Liver (tissue), 9 donors: ENCODE results near the gene RBBP7. TPM values are rescaled to one million over a fixed set of nuclear protein-coding genes. Genes with fewer than 3 reads are reported as not detected.

Experiments
- DNase-seq: peaks from one replicate; pipeline ENCODE4 v3.0.0-alpha.2; 2017; ENCODE audit warnings: low spot score
- H3K27ac ChIP-seq, 2 donors: one replicate each; pipeline ENCODE4 v1.7.0; 2013; ENCODE audit warnings: inconsistent platforms in 2 of 2, low read length in 2 of 2, control low read depth in 1 of 2, low read depth in 1 of 2, mild to moderate bottlenecking in 1 of 2
- H3K27me3 ChIP-seq, 4 donors: one replicate each; pipeline versions ENCODE4 v1.6.1 to v1.7.0; 2013; ENCODE audit warnings: low read length in 3 of 4, inconsistent platforms in 1 of 4, mild to moderate bottlenecking in 1 of 4, moderate library complexity in 1 of 4; ENCODE audit not compliant: control insufficient read depth in 4 of 4, insufficient read depth in 4 of 4
- H3K36me3 ChIP-seq, 4 donors: one replicate each; pipeline versions ENCODE4 v1.6.1 to v1.7.0; 2013; ENCODE audit warnings: low read length in 3 of 4, mild to moderate bottlenecking in 3 of 4, low read depth in 1 of 4, moderate library complexity in 1 of 4; ENCODE audit not compliant: control insufficient read depth in 4 of 4, insufficient read depth in 3 of 4
- H3K4me1 ChIP-seq, 4 donors: one replicate each; pipeline versions ENCODE4 v1.6.1 to v1.7.0; 2013; ENCODE audit warnings: low read length in 3 of 4, mild to moderate bottlenecking in 3 of 4, moderate library complexity in 1 of 4; ENCODE audit not compliant: control insufficient read depth in 4 of 4, insufficient read depth in 4 of 4
- H3K4me3 ChIP-seq, 3 donors: one replicate each; pipeline versions ENCODE4 v1.6.1 to v1.7.0; 2013; ENCODE audit warnings: low read length in 3 of 3, control low read depth in 1 of 3, low read depth in 1 of 3, mild to moderate bottlenecking in 1 of 3
- H3K9ac ChIP-seq, 2 donors: one replicate each; pipeline ENCODE4 v1.7.0; 2013; ENCODE audit warnings: low read length in 2 of 2, mild to moderate bottlenecking in 2 of 2, moderate library complexity in 2 of 2, control low read depth in 1 of 2, low read depth in 1 of 2
- H3K9me3 ChIP-seq, 4 donors: one replicate each; pipeline versions ENCODE4 v1.6.1 to v1.7.0; 2013; ENCODE audit warnings: low read length in 3 of 4; ENCODE audit not compliant: control insufficient read depth in 4 of 4
- EGR1 ChIP-seq, 2 donors: IDR thresholded peaks; 2 replicates each; pipeline ENCODE4 v1.6.1; 2016 to 2018; ENCODE audit warnings: antibody characterized with exemption in 2 of 2, low read depth in 2 of 2
- FOXA1 ChIP-seq: IDR thresholded peaks from 2 replicates; pipeline ENCODE4 v1.6.1; 2016; ENCODE audit warnings: antibody characterized with exemption
- HNF4A ChIP-seq, 2 donors: conservative IDR thresholded peaks; 2 replicates each; pipeline ENCODE4 v1.6.1; 2016; ENCODE audit warnings: antibody characterized with exemption in 2 of 2, mild to moderate bottlenecking in 2 of 2
- RAD21 ChIP-seq, 2 donors: IDR thresholded peaks; 2 replicates each; pipeline ENCODE4 v1.6.1; 2016; ENCODE audit warnings: antibody characterized with exemption in 2 of 2, mild to moderate bottlenecking in 2 of 2
- RXRA ChIP-seq, 2 donors: IDR thresholded peaks; 2 replicates each; pipeline ENCODE4 v1.6.1; 2017 to 2018; ENCODE audit warnings: antibody characterized with exemption in 2 of 2, mild to moderate bottlenecking in 1 of 2
- SP1 ChIP-seq: IDR thresholded peaks from 2 replicates; pipeline ENCODE4 v1.6.1; 2018; ENCODE audit warnings: antibody characterized with exemption, mild to moderate bottlenecking
- YY1 ChIP-seq: IDR thresholded peaks from 2 replicates; pipeline ENCODE4 v1.6.1; 2016; ENCODE audit warnings: antibody characterized with exemption, mild to moderate bottlenecking
- WGBS: extraction: QIAGEN DNeasy Blood & Tissue Kit; methylation state at CpG from one replicate; pipeline ENCODE4 v1.1.7; 2013; 5-methylcytosine and 5-hydroxymethylcytosine counted together
- polyA plus RNA-seq, 2 donors: library from polyadenylated mRNA; stranded (reverse) in 1 of 2; unstranded in 1 of 2; fragments of 200-250 nt in 1 of 2; fragments of >200 nt in 1 of 2; fragmentation: Nextera tagmentation in 1 of 2; extraction: Ambion mirVana in 1 of 2; gene quantifications; one replicate each; pipeline versions ENCODE4 v1.2.1 to v1.2.3, GENCODE V29; 2013 to 2015
- total RNA-seq, 2 donors: library from RNA; depleted of rRNA; stranded (reverse); fragments of >200 nt; gene quantifications; one replicate each; pipeline ENCODE4 v1.2.3, GENCODE V29; 2014
- TF ChIP-seq, protein P1 (sequence below): IDR thresholded peaks from 2 replicates; pipeline ENCODE4 v1.6.1; 2016; ENCODE audit warnings: antibody characterized with exemption, mild to moderate bottlenecking
- TF ChIP-seq, protein P2 (sequence below): IDR thresholded peaks from 2 replicates; pipeline ENCODE4 v1.6.1; 2016; ENCODE audit warnings: antibody characterized with exemption
- TF ChIP-seq, protein P3 (sequence below): IDR thresholded peaks from 2 replicates; pipeline ENCODE4 v1.6.1; 2016; ENCODE audit warnings: antibody characterized with exemption
- TF ChIP-seq, protein P4 (sequence below): fragments of 150-350 bp; IDR thresholded peaks from 2 replicates; pipeline ENCODE4 v1.5.1; 2017; ENCODE audit warnings: improper control_type of control experiment, low read depth, low read length; ENCODE audit not compliant: missing input control
- donor health status: healthy.
- donor health status: healthy.
- donor health status: healthy.
- donor health status: healthy.
- donor health status: healthy.

RBBP7 gene
- total and polyA plus RNA-seq, 4 donors: 32.5 to 77.9 (median 35.5) TPM

DNA sequence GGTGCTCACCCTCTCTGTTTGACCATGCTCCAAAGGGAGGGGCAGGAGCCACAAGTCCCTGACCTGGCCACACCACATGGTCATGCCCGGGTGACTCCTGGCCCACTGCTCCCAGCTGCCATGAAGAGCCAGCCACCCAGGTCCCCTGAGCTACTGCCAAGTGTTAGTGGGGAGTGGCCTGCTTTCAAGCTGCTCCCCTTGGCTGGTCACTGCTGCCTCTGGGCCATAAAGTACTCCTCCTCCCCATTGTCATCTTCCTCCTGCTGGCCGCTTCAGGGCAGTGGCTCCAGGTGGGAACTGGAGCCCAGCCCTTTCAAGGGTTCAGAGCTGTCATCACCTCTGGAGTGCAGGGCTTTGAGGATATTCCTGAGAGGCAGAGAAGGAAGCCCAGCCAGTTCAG lies 27.3 kb upstream of the RBBP7 start:
- DNase-seq: no peak
- 76% methylated on average over 2 of the region's 2 CpGs for WGBS
- no peak overlapping the region for H3K9ac ChIP-seq
- no peaks in the 10 kb centered on the region for H3K27me3 ChIP-seq
- TF ChIP-seq, protein P1, sequence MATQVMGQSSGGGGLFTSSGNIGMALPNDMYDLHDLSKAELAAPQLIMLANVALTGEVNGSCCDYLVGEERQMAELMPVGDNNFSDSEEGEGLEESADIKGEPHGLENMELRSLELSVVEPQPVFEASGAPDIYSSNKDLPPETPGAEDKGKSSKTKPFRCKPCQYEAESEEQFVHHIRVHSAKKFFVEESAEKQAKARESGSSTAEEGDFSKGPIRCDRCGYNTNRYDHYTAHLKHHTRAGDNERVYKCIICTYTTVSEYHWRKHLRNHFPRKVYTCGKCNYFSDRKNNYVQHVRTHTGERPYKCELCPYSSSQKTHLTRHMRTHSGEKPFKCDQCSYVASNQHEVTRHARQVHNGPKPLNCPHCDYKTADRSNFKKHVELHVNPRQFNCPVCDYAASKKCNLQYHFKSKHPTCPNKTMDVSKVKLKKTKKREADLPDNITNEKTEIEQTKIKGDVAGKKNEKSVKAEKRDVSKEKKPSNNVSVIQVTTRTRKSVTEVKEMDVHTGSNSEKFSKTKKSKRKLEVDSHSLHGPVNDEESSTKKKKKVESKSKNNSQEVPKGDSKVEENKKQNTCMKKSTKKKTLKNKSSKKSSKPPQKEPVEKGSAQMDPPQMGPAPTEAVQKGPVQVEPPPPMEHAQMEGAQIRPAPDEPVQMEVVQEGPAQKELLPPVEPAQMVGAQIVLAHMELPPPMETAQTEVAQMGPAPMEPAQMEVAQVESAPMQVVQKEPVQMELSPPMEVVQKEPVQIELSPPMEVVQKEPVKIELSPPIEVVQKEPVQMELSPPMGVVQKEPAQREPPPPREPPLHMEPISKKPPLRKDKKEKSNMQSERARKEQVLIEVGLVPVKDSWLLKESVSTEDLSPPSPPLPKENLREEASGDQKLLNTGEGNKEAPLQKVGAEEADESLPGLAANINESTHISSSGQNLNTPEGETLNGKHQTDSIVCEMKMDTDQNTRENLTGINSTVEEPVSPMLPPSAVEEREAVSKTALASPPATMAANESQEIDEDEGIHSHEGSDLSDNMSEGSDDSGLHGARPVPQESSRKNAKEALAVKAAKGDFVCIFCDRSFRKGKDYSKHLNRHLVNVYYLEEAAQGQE: no peak
- TF ChIP-seq RAD21 (IDR thresholded peaks at IDR 0.05): no peak
- no peak for TF ChIP-seq YY1
- TF ChIP-seq, protein P2, sequence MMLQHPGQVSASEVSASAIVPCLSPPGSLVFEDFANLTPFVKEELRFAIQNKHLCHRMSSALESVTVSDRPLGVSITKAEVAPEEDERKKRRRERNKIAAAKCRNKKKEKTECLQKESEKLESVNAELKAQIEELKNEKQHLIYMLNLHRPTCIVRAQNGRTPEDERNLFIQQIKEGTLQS: no peak
- no peak for TF ChIP-seq EGR1 (IDR thresholded peaks at IDR 0.05; ENCODE audit: low read depth in 2 of 2)
- TF ChIP-seq RXRA (IDR thresholded peaks at IDR 0.05): no peak
- TF ChIP-seq, protein P3, sequence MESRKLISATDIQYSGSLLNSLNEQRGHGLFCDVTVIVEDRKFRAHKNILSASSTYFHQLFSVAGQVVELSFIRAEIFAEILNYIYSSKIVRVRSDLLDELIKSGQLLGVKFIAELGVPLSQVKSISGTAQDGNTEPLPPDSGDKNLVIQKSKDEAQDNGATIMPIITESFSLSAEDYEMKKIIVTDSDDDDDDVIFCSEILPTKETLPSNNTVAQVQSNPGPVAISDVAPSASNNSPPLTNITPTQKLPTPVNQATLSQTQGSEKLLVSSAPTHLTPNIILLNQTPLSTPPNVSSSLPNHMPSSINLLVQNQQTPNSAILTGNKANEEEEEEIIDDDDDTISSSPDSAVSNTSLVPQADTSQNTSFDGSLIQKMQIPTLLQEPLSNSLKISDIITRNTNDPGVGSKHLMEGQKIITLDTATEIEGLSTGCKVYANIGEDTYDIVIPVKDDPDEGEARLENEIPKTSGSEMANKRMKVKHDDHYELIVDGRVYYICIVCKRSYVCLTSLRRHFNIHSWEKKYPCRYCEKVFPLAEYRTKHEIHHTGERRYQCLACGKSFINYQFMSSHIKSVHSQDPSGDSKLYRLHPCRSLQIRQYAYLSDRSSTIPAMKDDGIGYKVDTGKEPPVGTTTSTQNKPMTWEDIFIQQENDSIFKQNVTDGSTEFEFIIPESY: no peak
- no peak for TF ChIP-seq FOXA1
- no peak for TF ChIP-seq HNF4A (conservative IDR thresholded peaks at IDR 0.05)
- no peak for TF ChIP-seq SP1
- H3K27ac ChIP-seq: no peak overlapping the region
- H3K4me3 ChIP-seq: no peak overlapping the region
- no peaks in the 10 kb centered on the region for H3K9me3 ChIP-seq
- no peaks in the 10 kb centered on the region for H3K4me1 ChIP-seq
- no peaks in the 10 kb centered on the region for H3K36me3 ChIP-seq

DNA sequence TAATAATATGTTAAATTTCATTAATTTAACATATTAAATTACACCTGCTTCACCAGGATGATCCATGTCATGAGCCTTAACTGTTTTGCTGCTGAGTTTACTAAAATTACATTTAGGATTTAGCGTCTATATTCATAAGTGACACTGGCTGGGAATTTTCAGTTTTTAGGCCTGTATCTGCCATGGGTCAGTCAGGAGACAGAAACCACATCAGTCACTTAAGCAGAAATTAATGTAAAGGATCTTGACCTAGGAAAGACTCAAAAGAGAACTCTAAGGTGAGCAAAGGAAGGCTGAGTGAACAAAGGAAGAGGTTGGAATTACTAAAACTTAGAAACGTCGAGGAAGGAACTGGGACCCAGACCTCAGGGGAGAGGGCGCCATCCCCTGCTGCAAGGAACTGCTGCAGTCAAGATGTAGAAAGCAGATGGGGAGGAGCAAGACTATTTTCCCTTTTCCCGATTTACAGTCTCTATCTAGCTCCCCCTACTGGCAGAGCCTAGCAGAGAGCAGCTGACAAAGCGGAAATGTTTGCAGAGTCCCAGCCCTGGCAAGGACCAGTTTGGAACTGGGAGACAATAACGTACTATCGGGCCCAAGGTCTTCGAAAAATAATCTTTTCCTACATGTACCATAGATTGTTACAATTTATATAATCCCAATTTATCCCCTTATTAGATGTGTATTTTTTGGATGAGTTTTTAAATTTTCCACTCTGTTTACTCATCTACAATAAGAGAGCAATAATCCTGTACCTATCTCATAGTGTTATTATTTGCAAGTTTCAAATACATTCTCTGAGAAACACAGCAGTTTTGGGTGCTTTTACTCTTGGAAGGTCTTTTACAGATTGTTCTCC lies 22.6 kb upstream of the RBBP7 start:
- Histone ChIP-seq H3K4me1 (no peaks in the 10 kb centered on the region), H3K27ac (no peak overlapping the region), H3K9ac (no peak overlapping the region), H3K4me3 (no peak overlapping the region), H3K9me3 (no peaks in the 10 kb centered on the region), H3K27me3 (no peaks in the 10 kb centered on the region), H3K36me3 (no peaks in the 10 kb centered on the region)
- TF ChIP-seq RAD21 (IDR thresholded peaks at IDR 0.05) (peak; percentile 71 to 79), RXRA (IDR thresholded peaks at IDR 0.05) (no peak)
- TF ChIP-seq, protein P4, sequence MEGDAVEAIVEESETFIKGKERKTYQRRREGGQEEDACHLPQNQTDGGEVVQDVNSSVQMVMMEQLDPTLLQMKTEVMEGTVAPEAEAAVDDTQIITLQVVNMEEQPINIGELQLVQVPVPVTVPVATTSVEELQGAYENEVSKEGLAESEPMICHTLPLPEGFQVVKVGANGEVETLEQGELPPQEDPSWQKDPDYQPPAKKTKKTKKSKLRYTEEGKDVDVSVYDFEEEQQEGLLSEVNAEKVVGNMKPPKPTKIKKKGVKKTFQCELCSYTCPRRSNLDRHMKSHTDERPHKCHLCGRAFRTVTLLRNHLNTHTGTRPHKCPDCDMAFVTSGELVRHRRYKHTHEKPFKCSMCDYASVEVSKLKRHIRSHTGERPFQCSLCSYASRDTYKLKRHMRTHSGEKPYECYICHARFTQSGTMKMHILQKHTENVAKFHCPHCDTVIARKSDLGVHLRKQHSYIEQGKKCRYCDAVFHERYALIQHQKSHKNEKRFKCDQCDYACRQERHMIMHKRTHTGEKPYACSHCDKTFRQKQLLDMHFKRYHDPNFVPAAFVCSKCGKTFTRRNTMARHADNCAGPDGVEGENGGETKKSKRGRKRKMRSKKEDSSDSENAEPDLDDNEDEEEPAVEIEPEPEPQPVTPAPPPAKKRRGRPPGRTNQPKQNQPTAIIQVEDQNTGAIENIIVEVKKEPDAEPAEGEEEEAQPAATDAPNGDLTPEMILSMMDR: peak; percentile 75
- WGBS: 11% methylated on average over 9 of the region's 9 CpGs
- DNase-seq: peak; percentile 52
